HEK293 (cell line): ENCODE measurements around the gene PLA2G4E.

ENCODE experiments used
- CTCF ChIA-PET: fragments of 350-600 bp; formaldehyde crosslinking; extraction: SDS; loops from one replicate; lab custom pipeline; 2021; ENCODE audit warnings: antibody characterized with exemption; lab: Yijun Ruan, JAX
- POLR2A ChIA-PET: fragments of 300-600 bp; formaldehyde crosslinking; extraction: SDS; loops from one replicate; lab custom pipeline; 2020; ENCODE audit warnings: antibody characterized with exemption, inconsistent platforms; lab: Yijun Ruan, JAX
- H3K27ac ChIP-seq: fragments of 200-500 bp; sonication (Bioruptor generic); 2 replicates; pipeline ENCODE4 v1.5.1; 2014; ENCODE audit warnings: low read depth, low read length, control low read depth, inconsistent platforms; ENCODE audit errors: extremely low read depth
- H3K36me3 ChIP-seq, 2 experiments: fragments of 200-500 bp in 1 of 2; sonication (Bioruptor generic) in 1 of 2; 1 replicate in 1 of 2; 2 replicates in 1 of 2; pipeline ENCODE4 v1.5.1; 2014 to 2017; ENCODE audit warnings: inconsistent platforms in 2 of 2, low read length in 2 of 2; ENCODE audit not compliant: control insufficient read depth in 2 of 2, insufficient read depth in 1 of 2
- H3K4me1 ChIP-seq: fragments of 200-500 bp; sonication (Bioruptor generic); 2 replicates; pipeline ENCODE4 v1.5.1; 2014; ENCODE audit warnings: mild to moderate bottlenecking, low read length, inconsistent platforms; ENCODE audit not compliant: control insufficient read depth, insufficient read depth
- H3K4me3 ChIP-seq: 2 replicates; pipeline ENCODE4 v1.5.1; 2011; ENCODE audit warnings: low read depth, mild to moderate bottlenecking, control low read depth, low read length, moderate library complexity
- H3K9me3 ChIP-seq: fragments of 200-500 bp; sonication (Bioruptor generic); 2 replicates; pipeline ENCODE4 v1.5.1; 2014; ENCODE audit warnings: low read depth, low read length, inconsistent platforms; ENCODE audit not compliant: control insufficient read depth, insufficient read depth
- BCL11B ChIP-seq: fragments of 450-650 bp; formaldehyde crosslinking; IDR thresholded peaks from 2 replicates; pipeline ENCODE4 v1.5.1; 2016; ENCODE audit warnings: low read depth, missing biosample characterization, missing genetic modification characterization
- GLIS1 ChIP-seq: fragments of 450-650 bp; formaldehyde crosslinking; IDR thresholded peaks from 2 replicates; pipeline ENCODE4 v1.5.1; 2016; ENCODE audit warnings: missing biosample characterization, missing genetic modification characterization
- PRDM10 ChIP-seq: fragments of 450-650 bp; formaldehyde crosslinking; IDR thresholded peaks from 2 replicates; pipeline ENCODE4 v1.5.1; 2016; ENCODE audit warnings: missing biosample characterization, missing genetic modification characterization
- ZBTB11 ChIP-seq: fragments of 450-650 bp; formaldehyde crosslinking; conservative IDR thresholded peaks from 2 replicates; pipeline ENCODE4 v1.5.1; 2016; ENCODE audit warnings: low read depth, missing biosample characterization, missing genetic modification characterization
- ZBTB48 ChIP-seq: fragments of 450-650 bp; formaldehyde crosslinking; IDR thresholded peaks from 2 replicates; pipeline ENCODE4 v1.5.1; 2016; ENCODE audit warnings: missing biosample characterization, missing genetic modification characterization
- ZNF148 ChIP-seq: fragments of 450-650 bp; formaldehyde crosslinking; IDR thresholded peaks from 2 replicates; pipeline ENCODE4 v1.5.0; 2017; ENCODE audit warnings: missing biosample characterization, missing genetic modification characterization, borderline replicate concordance
- ZNF202 ChIP-seq: fragments of 450-650 bp; formaldehyde crosslinking; IDR thresholded peaks from 2 replicates; pipeline ENCODE4 v1.5.1; 2016; ENCODE audit warnings: missing biosample characterization, missing genetic modification characterization, borderline replicate concordance
- ZNF292 ChIP-seq: fragments of 450-650 bp; formaldehyde crosslinking; IDR thresholded peaks from 2 replicates; pipeline ENCODE4 v1.5.1; 2016; ENCODE audit warnings: low read depth, missing biosample characterization, missing genetic modification characterization, borderline replicate concordance
- ZNF366 ChIP-seq: fragments of 450-650 bp; formaldehyde crosslinking; conservative IDR thresholded peaks from 2 replicates; pipeline ENCODE4 v1.5.1; 2016; ENCODE audit warnings: missing biosample characterization, missing genetic modification characterization
- ZNF416 ChIP-seq: fragments of 450-650 bp; formaldehyde crosslinking; IDR thresholded peaks from 2 replicates; pipeline ENCODE4 v1.5.1; 2016; ENCODE audit warnings: missing biosample characterization, missing genetic modification characterization
- ZNF48 ChIP-seq: fragments of 450-650 bp; formaldehyde crosslinking; IDR thresholded peaks from 2 replicates; pipeline ENCODE4 v1.5.1; 2016; ENCODE audit warnings: missing biosample characterization, missing genetic modification characterization
- ZNF571 ChIP-seq: fragments of 450-650 bp; formaldehyde crosslinking; IDR thresholded peaks from 2 replicates; pipeline ENCODE4 v1.5.0; 2017; ENCODE audit warnings: missing biosample characterization, missing genetic modification characterization
- ZNF629 ChIP-seq: fragments of 450-650 bp; formaldehyde crosslinking; IDR thresholded peaks from 2 replicates; pipeline ENCODE4 v1.5.1; 2017; ENCODE audit warnings: missing biosample characterization, missing genetic modification characterization

The PLA2G4E gene

GRCh38 chr15:41983621-41984571 is 36.9 kb downstream of the PLA2G4E start (continued):
- no peak for TF ChIP-seq ZNF148 (tag by site-specific recombination)
- no peak for TF ChIP-seq PRDM10 (tag by site-specific recombination)

GRCh38 chr15:41983221-41983620 is 37.6 kb downstream of the PLA2G4E start:
- H3K36me3 ChIP-seq: no peaks in the 10 kb centered on the region
- TF ChIP-seq ZNF629 (tag by site-specific recombination): no peak
- TF ChIP-seq, all 188 proteins: peak for 0
- Histone ChIP-seq H3K4me1 (no peaks in the 10 kb centered on the region), H3K9me3 (no peaks in the 10 kb centered on the region), H3K4me3 (no peak overlapping the region), H3K27ac (no peak overlapping the region)
- ChIA-PET POLR2A (no interaction called here), CTCF (interaction anchor here (0.5 to 0.8 kb wide), 2 partner anchors 22 to 79 kb away, joined by 3 to 4 read pairs; no protein-coding TSS in a partner anchor)

GRCh38 chr15:41982133-41982930 is 38.5 kb downstream of the PLA2G4E start:
- CTCF ChIA-PET: interaction anchor here (0.5 kb wide), 1 partner anchor 21 kb away, joined by 4 read pairs; no protein-coding TSS in a partner anchor
- POLR2A ChIA-PET: no interaction called here

More at GRCh38 chr15:41982133-41982930, 38.5 kb downstream of the PLA2G4E start:
- no peaks in the 10 kb centered on the region for H3K36me3 ChIP-seq
- no peak for TF ChIP-seq ZNF366 (tag by site-specific recombination)
- TF ChIP-seq BCL11B (tag by site-specific recombination): no peak
- TF ChIP-seq ZNF571: no peak
- TF ChIP-seq ZBTB11: no peak
- no peak for TF ChIP-seq ZNF48
- TF ChIP-seq ZNF202 (tag by site-specific recombination): no peak
- TF ChIP-seq ZNF292: no peak
- TF ChIP-seq ZNF416 (tag by site-specific recombination): no peak
- TF ChIP-seq ZBTB48 (tag by site-specific recombination): no peak
- TF ChIP-seq GLIS1 (tag by site-specific recombination): no peak
- TF ChIP-seq, all 188 proteins: peak for 0
- Histone ChIP-seq H3K4me1 (no peaks in the 10 kb centered on the region), H3K4me3 (no peak overlapping the region), H3K27ac (no peak overlapping the region), H3K9me3 (no peaks in the 10 kb centered on the region)
